8988T (cell line): ENCODE results near the gene DEAF1.
"Not testable (repeated sequence)": the region's sequence is repeated elsewhere in the genome, so short reads cannot be mapped to it uniquely, and the experiment has no call there.

Source experiments
- DNase-seq: peaks from one replicate; pipeline ENCODE4 v3.0.0; 2011

DEAF1 gene

DNA sequence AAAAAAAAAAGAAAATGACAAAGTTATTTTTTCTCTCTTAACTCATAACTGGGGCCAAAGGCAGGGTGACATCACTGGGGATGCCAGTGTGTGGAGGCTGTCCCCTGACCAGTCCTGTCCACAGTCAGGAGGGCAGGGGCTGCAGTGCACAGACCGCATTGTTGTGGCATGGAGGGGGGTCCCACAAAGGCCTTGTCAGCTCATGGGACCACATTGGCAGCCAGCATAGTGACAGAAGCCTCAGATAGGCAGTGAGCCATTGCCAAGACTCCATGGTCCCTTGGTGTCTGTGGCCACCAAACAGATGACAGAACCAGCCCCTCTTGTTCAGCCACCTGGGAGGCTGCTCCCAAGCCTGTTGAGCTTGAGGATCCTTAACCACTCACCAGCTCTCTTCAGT is 4.7 kb upstream of the DEAF1 start:
- no peak for DNase-seq

DNA sequence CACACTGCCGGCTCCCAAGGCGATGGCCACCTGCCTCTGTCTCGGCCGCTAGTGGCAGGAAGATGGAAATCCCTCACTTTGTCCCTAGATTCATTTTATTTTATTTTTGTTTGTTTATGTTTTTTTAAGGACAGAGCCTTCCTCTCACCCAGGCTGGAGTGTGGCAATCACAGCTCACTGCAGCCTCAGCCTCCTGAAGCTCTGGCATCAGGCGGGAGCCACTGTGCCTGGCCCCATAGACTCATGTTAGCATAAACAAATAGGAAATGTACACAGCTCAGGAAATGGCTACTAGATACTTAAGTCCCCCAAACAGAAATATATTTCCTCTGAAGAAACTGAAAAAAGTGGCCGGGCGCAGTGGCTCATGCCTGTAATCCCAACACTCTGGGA is 4.1 kb upstream of the DEAF1 start:
- no peak for DNase-seq

DNA sequence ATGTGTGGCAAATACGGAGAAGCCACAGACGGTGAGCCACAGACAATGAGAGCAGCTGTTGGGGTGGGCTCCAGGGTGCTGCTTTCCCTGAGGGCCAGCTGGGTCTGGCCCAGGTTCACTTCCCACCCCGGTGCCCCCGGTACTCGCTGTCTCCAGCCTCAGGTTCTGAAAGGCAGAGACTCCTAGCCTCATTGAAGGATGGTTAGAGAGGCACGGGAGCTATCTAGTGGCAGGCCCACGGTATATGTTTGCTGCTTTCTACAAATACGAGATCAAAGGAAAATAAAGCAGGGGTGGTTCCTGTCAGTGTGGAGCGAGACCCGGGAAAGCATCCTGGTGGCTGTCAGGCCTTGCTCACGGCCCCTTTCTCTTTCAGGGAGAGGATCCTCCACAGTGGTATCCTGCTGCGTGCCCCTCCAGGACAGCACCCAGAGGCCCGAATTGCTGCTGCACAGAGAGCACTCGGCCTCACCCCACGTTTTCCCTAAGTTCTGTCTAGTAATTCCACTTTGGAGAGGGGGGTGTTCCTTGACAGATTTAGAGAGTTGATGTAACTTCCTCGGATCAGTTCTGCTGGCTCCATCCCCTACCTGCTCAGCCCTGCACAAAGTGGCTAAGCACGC is 3.6 kb upstream of the DEAF1 start:
- no peak for DNase-seq

DNA sequence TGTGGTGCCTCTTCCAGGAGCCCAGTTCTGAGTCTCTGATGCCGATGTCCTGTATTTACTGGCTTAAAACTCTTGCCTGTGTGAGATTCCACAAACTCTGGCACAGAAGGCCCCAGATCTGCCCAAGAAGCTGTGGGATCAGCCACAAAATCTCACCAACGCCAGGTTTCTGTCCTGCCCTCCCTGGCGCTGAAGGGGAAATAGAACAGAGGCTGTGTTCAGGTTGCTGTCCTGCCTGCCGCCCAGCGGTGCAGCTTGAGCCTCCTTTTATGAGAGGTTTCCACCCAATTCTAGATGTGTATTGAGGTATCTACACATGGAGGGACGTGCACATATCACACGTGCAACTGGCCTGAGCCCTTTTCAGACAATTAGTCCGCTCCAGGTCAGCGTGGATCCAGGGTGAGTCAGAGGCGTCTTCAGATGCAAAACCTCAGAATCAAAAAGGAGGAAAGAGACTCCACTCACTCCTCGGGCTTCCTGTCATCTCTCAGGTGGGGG is 2.8 kb upstream of the DEAF1 start:
- DNase-seq = no peak

DNA sequence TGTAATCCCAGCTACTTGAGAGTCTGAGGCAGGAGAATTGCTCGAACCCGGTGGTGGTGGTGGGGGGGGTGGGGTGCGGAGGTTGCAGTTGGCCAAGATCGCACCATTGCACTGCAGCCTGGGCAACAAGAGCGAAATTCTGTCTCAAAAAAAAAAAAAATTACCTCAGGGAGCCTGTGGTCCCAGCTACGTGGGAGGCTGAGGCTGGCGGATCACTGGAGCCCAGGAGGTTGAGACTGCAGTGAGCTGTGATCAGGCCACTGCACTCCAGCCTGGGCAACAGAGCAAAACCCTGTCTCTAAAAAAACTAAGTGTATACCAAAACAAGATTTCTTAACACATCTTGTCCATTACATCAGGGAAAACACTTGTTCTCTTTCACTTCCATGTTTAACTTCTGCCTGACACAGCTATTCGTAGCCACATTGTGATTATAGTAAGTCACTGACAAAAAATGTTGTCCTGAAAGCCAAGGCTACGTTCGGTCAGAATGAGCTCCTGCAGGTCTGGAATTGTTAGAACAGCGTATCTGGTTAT is 2.0 kb upstream of the DEAF1 start:
- no peak for DNase-seq

DNA sequence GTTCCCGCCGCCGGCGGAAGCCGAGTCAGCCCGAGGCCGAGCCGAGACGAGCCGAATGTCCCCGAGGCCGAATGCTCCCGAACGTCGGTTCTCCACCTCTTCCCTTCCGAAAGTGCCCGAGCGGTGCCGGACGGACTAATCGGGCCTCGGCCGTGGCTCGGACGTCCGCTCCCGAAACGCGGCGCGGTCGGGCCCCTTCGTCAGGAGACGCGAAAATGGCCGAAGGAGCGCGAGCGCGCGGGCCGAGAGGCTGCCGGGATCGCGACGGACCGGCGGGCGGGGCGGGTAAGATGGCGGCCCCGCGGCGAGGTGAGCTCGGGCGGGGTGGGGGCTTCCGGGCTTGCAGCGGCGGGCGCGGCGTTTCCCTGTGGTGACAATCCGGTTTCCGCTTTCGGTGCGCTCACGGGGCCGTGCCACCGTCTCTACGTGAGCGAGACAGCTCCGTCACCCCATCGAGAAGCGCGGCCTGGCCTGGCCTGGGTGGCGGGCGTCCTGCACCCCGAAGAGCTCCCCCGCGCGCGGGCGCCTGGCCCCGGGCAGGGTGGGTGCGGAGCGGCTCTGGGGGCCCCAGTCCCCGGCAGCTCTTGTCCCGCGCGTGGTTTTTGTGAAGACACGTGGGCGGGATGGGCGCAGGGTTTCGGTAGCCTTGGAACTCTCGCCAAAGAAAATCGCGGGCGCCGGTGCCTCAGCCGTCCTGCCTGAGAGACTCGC is 671 bp upstream of the DEAF1 start, which contains the start of gene TMEM80:
TSS of gene TMEM80 (plus strand) at position 279 of the 711 bp plus-strand sequence. CDS start at position 291, 12 bp downstream.
- no peak for DNase-seq

DNA sequence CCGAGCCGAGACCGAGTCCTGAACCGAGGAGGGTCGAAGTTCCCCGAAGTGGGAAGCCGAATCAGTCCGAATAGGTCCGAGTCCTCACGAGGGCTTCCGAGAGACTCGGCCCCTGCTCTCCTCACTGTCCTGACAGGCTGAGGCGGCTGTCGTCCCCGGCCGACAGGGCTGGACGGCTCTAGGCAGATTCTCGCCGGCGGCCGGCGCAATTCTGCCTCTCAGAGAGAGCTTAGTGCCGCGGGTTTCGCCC is 191 bp upstream of the DEAF1 start:
- DNase-seq = no peak

DNA sequence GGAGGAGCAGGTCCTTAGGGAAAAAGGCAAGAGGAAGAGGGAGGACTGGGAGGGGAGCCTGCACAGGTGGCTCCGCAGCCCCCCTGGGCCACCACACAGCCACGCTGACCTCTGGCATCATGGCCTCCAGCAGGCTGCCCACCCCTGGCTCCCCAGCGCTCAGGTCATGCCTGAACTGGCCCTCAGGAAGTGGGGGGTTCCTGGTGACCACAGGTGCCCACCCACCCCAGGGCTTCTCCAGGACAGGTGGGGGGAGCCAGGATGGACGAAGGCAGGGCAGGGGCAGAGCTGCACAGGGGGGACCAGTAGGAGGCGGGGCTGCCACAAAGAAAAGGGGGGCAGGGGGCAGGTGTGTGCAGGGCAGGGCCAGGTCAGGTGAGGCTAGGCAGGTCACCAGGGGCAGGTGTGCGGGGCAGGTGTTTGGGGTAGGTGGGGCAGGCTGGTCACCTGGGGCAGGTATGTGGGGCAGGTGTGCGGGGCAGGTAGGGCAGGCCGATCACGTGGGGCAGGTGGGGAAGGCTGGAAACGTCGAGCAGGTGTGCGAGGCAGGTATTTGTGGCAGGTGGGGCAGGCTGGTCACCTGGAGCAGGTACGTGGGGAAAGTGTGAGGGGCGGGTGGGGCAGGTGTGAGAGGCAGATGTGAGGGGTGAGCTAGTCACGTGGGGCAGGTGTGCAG is 997 bp downstream of the DEAF1 start:
- DNase-seq = no peak

DNA sequence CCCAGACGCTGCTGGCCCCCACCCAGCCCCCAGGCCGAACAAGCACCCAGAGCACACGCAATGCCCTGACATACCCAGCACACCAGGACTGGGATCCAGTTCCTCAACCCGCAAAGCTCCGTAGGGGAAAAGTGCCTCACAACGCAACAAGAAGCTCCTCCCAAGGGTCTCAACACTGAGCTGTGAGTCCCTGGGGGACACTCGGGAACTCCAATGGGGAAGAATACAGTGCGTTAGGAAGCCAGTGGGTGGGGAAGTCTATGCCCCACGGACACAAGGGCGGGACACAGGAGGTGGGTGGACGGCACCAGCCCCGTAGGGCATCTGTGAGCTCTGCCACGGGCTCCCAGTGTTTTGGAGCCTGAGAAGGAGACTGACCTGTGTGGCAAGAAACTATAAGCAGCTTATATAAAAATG is 1.6 kb downstream of the DEAF1 start:
- no peak for DNase-seq

DNA sequence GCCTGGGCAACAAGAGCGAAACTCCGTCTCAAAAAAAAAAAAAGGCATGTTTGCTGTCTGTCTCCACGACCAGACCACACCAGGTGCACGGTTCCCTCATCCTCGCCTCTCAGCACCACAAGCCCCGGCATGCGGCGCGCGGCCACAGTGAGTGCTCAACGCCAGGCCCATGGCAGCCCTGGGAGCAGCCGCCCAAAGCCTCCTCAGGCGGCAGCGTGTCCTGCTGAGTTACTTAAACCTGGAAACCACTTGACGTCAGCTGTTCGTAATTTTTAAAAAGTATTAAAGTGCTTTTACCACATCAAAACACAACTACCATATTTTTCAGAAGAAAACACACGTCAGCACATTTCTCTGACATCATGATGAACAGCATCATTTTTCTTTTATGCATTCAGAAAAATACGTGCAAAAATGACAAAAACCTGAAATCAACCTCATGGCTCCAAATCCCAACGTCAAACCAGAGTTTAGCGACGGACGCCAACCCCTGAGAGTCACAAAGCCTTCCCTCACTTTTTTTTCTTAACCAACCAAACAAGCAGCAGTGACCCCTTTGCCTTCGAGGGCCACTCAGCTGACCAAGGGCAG is 2.1 kb downstream of the DEAF1 start:
- no peak for DNase-seq

DNA sequence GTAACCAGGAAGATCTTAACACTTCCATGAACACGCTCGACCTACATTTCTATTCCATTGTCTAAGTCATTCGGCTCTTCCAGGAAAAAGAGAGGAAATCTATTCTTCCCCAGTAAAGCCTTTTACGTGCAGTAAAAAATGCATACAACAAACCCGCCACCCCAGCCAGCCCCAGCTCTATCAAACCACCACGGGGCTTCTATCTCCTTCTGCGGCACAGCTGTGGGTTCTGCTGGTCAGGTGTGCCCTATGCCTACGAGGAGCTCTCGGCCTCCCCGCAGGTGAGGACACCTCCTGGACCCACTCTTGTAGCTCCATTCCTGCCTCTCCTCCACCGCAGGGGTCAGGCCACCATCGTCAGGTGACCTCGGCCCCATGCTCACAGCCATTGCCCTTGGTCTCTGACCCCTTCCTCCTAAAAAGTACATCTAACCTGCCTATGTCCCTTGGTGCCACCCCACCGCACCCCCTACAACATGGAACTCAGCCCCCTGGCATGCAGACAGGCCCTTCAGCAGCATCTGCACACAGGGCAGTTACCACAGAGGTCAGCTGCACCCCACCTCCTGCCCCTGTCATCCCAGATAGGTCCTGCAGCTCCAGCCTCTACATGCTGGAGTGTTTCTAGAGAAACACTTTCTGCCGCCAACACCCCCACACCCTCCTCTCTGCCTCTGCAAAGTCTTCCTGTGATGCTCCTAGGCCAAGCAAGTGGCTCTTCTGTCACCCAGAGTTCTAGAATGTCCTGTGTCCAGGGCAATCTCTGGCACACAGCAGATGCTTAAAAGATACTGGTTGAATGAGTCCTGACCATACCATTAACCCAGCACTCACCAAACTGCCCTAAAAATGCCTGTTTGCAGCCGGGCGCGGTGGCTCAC is 3.1 kb downstream of the DEAF1 start:
- DNase-seq = no peak

DNA sequence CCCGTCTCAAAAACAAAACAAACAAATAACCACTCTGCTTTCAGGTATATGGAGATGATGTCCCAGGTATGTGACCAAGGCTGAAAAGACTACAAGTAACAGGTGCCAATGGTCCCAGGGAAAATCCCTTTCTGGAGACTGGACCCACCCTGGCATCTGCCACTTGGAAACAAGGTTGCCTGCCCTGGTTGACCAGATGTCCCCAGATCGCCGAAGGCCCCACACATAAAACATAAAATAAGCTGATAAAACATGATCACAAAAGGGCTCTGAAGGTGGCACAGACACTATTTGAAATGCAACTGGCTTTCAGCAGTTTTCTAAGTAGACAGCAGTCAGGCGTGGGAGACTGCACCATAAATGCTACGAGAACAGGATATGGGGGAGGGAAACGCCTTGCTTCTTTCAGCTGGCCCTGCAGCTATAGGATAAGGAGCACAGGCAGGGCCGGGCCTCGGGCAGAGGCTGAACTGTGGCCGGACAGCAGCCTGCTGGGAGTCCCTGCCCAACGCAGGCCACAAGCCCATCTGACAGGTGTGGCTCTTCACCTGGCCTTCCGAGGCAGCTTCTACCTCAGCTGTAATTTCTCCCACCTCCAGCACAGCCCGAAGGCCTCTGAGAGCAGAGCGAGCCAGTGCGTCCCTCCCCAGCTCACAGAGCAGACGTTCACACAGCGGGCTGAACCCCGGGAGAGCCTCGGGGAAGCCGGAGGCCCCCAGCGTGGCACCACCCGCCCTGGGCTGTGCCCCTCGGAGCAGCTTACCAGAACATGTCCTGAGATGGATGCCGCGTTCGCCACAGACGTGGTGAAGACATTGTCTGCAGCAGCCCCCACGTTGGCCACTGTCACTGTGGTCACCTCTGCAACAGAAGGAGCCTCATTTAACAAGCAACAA is 4.0 kb downstream of the DEAF1 start:
- no peak for DNase-seq

DNA sequence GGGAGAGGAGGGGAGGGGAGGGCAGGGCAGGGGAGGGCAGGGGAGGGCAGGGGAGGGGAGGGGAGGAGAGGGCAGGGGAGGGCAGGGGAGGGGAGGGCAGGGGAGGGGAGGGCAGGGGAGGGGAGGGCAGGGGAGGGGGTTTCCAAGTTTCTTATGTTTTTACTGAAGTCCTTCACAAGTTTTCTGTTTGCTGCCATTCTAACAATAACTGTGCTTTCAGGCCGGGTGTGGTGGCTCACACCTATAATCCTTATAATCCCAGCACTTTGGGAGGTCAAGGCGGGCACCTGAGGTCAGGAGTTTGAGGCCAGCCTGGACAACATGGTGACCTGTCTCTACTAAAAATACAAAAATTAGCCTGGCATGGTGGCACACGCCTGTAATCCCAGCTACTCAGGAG is 4.8 kb downstream of the DEAF1 start:
- DNase-seq = not testable (repeated sequence)

DNA sequence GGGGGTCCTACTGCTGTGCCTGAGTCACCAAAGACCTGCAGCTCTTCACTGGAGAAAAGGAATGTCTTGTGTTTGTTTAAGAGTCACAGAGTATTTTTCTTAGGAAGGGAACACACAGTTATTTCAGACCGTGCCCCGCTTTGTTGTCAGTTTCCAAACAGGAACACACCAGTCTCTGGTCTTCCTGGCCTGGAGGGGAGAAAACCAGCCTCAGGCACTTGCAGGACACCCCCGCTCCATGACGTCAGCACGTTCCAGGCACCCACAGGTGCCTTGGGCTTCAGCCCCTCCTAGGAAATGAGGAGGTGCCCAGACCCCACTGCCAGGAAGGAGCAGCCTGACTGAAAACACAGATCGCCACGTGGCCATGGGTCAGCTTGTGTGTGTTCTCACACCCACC is 5.4 kb downstream of the DEAF1 start:
- no peak for DNase-seq

DNA sequence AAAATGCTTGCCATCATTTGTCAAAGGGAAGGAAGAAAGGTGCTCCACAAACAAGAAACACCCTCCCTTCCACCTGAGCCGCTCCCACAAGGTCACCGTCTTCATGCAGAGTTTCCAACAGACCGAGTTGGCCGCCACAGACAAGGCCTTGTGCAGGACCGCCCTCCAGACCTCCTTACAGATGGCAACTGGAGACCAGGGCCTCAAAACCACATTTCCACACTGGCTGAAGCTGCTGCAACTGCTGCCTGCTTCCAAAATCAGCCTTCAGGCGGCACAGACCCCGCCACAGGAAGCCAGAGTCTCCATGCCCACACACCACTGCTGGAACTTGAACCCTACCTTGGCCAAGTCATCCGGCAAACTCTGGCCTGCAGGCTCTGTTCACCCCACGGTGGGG is 6.3 kb downstream of the DEAF1 start:
- DNase-seq = no peak

DNA sequence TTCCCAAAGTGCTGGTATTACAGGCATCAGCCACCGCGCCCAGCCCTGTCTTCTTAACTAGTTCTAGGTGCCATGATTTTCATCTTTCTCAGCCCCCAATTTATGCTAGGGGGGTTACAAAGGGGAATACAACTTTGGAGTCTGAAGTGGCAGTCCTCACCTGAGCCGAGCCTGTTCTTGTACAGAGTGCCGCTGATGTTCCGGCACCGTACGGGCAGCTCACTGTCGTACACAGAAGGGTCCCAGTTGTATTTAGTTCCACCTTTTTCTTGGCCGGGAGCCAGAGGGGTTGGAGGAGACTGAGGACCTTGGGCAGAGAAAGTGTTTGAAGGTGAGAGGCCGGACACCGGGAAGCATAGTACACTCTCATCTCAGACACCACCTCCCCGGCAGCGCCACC is 7.3 kb downstream of the DEAF1 start:
- DNase-seq = no peak

DNA sequence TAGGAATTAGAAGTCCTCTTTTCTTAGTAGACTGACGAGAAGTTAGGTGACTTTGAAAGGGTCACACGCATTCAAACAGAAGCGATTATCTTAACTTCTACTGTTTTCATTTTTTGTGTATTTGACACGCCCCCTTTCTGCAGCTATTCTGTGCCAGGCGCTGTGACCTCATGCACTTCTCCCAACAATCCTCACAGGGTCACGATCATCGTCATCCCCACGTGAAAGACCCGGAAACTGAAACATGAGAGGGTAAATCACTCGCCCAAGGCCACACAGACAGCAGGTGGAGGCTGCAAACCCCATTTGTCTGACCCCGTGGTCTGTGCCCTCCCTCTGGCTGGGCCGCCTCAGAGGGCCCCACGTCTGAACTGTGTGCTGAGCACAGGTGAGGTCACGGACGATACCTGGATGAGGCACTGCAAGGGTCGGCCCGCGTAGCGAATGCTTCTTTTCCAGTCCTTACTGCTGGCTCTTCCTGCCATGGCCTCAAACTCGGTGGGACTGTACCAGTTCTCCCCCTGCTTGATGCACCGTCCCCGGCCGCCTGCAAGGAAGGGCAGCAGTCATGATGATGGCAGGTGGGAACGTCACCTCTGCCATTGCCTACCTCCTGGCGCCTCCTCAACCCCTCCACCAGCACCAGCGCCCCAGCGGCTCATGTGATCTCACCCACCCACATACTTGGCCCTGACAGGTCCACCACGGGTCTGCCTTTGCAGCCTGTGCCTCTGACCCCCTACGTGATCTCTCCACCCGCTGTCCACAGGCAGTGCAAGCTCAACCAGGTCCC is 8.4 kb downstream of the DEAF1 start:
- no peak for DNase-seq

DNA sequence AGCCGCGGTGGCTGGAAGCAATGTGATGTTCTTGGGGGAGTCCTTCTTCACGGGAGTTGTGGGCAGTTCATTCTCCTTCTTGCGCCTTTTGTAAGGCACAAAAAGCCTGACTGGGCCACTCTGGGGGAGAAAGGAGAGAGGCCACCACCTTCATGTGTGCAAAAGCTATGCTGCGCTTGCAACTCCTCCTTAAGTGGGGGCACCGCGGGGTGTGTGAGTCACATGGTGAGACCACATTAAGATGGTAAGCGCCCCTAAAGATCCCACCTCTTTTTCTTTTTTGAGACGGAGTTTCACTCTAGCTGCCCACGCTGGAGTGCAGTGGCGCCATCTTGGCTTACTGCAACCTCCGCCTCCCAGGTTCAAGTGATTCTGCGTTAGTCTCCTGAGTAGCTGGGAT is 14.1 kb downstream of the DEAF1 start:
- DNase-seq = no peak

DNA sequence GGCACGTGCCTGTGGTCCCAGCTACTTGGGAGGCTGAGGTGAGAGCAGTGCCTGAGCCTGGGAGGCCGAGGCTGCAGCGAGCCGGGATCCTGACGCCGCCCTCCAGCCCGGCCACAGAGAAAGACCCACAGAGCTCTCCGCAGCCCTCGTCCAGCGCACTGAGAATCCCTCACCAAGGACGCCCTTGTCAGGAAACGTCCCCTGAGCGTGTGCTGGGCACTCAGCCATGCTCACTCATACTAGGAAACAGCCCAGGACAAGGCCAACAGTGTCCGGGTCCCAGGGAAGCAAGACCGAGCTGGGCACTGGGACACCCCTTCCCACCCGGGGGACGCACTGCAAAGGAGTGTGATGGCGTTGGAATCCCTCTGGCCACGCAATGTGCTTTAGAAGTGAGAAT is 14.5 kb downstream of the DEAF1 start:
- no peak for DNase-seq

DNA sequence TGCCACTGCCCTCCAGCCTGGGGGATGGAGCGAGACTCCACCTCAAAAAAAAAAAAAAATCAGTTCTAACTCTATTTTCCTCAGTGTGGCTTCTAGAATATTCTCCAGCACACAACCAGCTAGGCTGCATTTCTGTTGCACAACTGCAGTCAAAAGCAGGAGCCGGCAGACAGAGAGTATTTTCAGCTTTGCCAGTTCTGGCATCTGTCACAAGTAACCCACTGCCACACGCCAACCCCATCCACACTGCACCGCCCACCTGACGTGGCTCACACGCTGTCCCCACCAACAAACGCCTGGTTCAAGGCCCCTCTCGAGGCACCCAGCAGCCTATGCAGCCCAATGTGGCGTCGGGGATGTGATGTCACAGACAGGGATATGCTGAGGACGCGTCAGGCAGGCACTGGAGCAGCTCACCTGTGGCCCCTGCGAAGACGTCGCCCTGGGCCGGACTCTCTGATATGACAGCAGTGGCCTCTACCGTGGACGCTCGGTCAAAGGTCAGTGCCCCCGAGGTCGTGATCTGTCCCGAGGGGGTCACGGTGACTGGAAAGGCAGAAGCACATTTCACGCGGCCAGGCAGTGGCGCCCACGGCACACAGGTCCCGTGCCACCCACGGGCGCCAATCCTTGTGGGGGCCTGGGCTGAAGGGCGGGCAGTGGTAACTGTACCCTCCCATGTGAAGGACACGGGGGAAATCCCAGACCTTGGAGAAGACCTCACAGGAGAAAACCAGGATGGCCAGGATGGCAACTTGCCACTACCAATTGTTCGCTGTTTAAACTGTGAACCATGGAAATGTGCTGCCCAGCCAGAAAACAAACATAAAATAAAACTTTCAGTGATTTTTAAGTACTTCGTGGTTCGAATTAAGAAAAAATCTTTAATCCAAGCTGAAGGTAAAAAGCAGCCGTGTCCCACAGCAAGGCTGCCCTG is 15.5 kb downstream of the DEAF1 start:
- no peak for DNase-seq
